Measurements from ENCODE around the gene TPP1. TPM values are rescaled to one million over a fixed set of nuclear protein-coding genes. Genes with fewer than 3 reads are reported as not detected.

TPP1 gene
- total and polyA plus RNA-seq, 11 donors, result 38.5 to 169 (median 79.7) TPM

GRCh38 chr11:6613496-6613895 is 5.7 kb downstream of the TPP1 start:
- H3K27me3 ChIP-seq, result no peaks in the 10 kb centered on the region
- DNase-seq (no peak), ATAC-seq (no peak)
- TF ChIP-seq POLR2A (IDR thresholded peaks at IDR 0.05), result no peak
- TF ChIP-seq, protein P1, sequence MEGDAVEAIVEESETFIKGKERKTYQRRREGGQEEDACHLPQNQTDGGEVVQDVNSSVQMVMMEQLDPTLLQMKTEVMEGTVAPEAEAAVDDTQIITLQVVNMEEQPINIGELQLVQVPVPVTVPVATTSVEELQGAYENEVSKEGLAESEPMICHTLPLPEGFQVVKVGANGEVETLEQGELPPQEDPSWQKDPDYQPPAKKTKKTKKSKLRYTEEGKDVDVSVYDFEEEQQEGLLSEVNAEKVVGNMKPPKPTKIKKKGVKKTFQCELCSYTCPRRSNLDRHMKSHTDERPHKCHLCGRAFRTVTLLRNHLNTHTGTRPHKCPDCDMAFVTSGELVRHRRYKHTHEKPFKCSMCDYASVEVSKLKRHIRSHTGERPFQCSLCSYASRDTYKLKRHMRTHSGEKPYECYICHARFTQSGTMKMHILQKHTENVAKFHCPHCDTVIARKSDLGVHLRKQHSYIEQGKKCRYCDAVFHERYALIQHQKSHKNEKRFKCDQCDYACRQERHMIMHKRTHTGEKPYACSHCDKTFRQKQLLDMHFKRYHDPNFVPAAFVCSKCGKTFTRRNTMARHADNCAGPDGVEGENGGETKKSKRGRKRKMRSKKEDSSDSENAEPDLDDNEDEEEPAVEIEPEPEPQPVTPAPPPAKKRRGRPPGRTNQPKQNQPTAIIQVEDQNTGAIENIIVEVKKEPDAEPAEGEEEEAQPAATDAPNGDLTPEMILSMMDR (IDR thresholded peaks at IDR 0.05), result no peak
- peaks cover 0 to 72% (median 32%) of the 10 kb centered on the region in 12 donors for H3K4me1 ChIP-seq
- intact Hi-C loops (cut with DNase I), result loop anchor here in 7 of 10 donors (2.0 to 5.0 kb wide), 4 partner anchors 44 to 136 kb away; partner anchors contain the start of genes MRPL17 (in 6 of the 7) and DCHS1 (in 1 of the 7)
- H3K27ac ChIP-seq, result peak overlapping the region in 9 of 12 donors; percentile 94 to 100 (median 98)
- H3K36me3 ChIP-seq, result peaks cover 0 to 72% (median 58%) of the 10 kb centered on the region in 9 donors
- H3K9me3 ChIP-seq, result no peaks in the 10 kb centered on the region
- 94 to 97% (median 96%) methylated on average over 3 of the region's 3 CpGs for WGBS, 4 donors
- no peak overlapping the region for H3K4me3 ChIP-seq

- no peaks in the 10 kb centered on the region for H3K27me3 ChIP-seq
- TF ChIP-seq, protein P1 (IDR thresholded peaks at IDR 0.05), result peak in 11 of 12 donors; percentile 6 to 49 (median 36)
- peak in 1 of 2 donors; percentile 94 for TF ChIP-seq POLR2A (IDR thresholded peaks at IDR 0.05)
- peaks cover 3 to 72% (median 35%) of the 10 kb centered on the region in 12 donors for H3K4me1 ChIP-seq
- peak within 1 kb of the TSS; percentile 90 to 100 (median 98) for H3K27ac ChIP-seq
- intact Hi-C loops (cut with DNase I), result loop anchor here in 8 of 10 donors (1.0 to 5.0 kb wide), 5 partner anchors 45 to 135 kb away; partner anchors contain the start of genes MRPL17 (in 7 of the 8) and DCHS1 (in 1 of the 8)
- peak within 1 kb of the TSS; percentile 52 to 93 (median 78) for H3K4me3 ChIP-seq
- no peaks in the 10 kb centered on the region for H3K9me3 ChIP-seq
- 0 to 1% (median 1%) methylated on average over 33 to 51 of the region's 51 CpGs for WGBS, 4 donors
- ATAC-seq (peak; percentile 94 to 96 (median 95)), DNase-seq (peak; percentile 99)
- peaks cover 0 to 83% (median 69%) of the 10 kb centered on the region in 9 donors for H3K36me3 ChIP-seq
These were observed 6.8 kb downstream of the TPP1 start, which contains the start of gene TAF10 for GRCh38 chr11:6612213-6613041. TAF10 (minus strand) TSS chr11:6612216; CDS start chr11:6612189, 27 bp downstream.

GRCh38 chr11:6611963-6612212 is 7.3 kb downstream of the TPP1 start:
- TF ChIP-seq POLR2A (IDR thresholded peaks at IDR 0.05), result no peak
- TF ChIP-seq, protein P1 (IDR thresholded peaks at IDR 0.05), result no peak
- H3K9me3 ChIP-seq, result no peaks in the 10 kb centered on the region
- H3K4me1 ChIP-seq, result peaks cover 4 to 72% (median 38%) of the 10 kb centered on the region in 12 donors
- no peaks in the 10 kb centered on the region for H3K27me3 ChIP-seq
- peak overlapping the region; percentile 90 to 100 (median 98) for H3K27ac ChIP-seq
- H3K4me3 ChIP-seq, result peak overlapping the region; percentile 52 to 93 (median 78)
- ATAC-seq (no peak), DNase-seq (no peak)
- H3K36me3 ChIP-seq, result peaks cover 0 to 84% (median 67%) of the 10 kb centered on the region in 9 donors
- intact Hi-C loops (cut with DNase I), result loop anchor here in 8 of 10 donors (1.0 to 5.0 kb wide), 5 partner anchors 45 to 135 kb away; partner anchors contain the start of genes MRPL17 (in 7 of the 8) and DCHS1 (in 1 of the 8)
- WGBS, 4 donors, result 0 to 1% (median 1%) methylated on average over 35 to 36 of the region's 36 CpGs; no CpG with 5 or more reads in 1 of the 4 donors
